HUES64 (cell line): Measurements from ENCODE around the gene GPRIN1. TPM values are rescaled to one million over a fixed set of nuclear protein-coding genes. Genes with fewer than 3 reads are reported as not detected.

Experiments used
- H3K27ac ChIP-seq: 2 replicates; pipeline ENCODE4 v1.7.0; 2013; ENCODE audit warnings: low read depth, low read length, inconsistent platforms
- H3K27me3 ChIP-seq: 2 replicates; pipeline ENCODE4 v1.6.1; 2013; ENCODE audit warnings: mild to moderate bottlenecking, low read length; ENCODE audit not compliant: insufficient read depth
- H3K36me3 ChIP-seq: 2 replicates; pipeline ENCODE4 v1.6.1; 2013; ENCODE audit warnings: mild to moderate bottlenecking, low read length; ENCODE audit not compliant: insufficient read depth
- H3K4me1 ChIP-seq: 2 replicates; pipeline ENCODE4 v1.6.1; 2013; ENCODE audit warnings: mild to moderate bottlenecking, low read length, moderate library complexity; ENCODE audit not compliant: insufficient read depth
- H3K4me3 ChIP-seq: 2 replicates; pipeline ENCODE4 v1.5.1; 2013; ENCODE audit warnings: mild to moderate bottlenecking, low read length, moderate library complexity
- H3K9ac ChIP-seq: 2 replicates; pipeline ENCODE4 v1.6.1; 2013; ENCODE audit warnings: mild to moderate bottlenecking, low read depth, low read length
- H3K9me3 ChIP-seq: 2 replicates; pipeline ENCODE4 v1.6.1; 2013; ENCODE audit warnings: low read depth, low read length; ENCODE audit not compliant: insufficient read depth
- WGBS: fragments of 150-250, 120-280 bp; methylation state at CpG from one replicate; pipeline ENCODE4 v1.1.7; 2013; ENCODE audit warnings: missing lambda C conversion rate; 5-methylcytosine and 5-hydroxymethylcytosine counted together
- polyA plus RNA-seq, 2 experiments: library from polyadenylated mRNA; stranded (reverse); fragments of 50-300 nt; gene quantifications; one replicate each; pipeline ENCODE4 v1.2.3, GENCODE V29; 2013

GPRIN1 gene
- 12.0 TPM for polyA plus RNA-seq (2013, experiment 1 of 2)
- 9.7 TPM for polyA plus RNA-seq (2013, experiment 2 of 2)

DNA sequence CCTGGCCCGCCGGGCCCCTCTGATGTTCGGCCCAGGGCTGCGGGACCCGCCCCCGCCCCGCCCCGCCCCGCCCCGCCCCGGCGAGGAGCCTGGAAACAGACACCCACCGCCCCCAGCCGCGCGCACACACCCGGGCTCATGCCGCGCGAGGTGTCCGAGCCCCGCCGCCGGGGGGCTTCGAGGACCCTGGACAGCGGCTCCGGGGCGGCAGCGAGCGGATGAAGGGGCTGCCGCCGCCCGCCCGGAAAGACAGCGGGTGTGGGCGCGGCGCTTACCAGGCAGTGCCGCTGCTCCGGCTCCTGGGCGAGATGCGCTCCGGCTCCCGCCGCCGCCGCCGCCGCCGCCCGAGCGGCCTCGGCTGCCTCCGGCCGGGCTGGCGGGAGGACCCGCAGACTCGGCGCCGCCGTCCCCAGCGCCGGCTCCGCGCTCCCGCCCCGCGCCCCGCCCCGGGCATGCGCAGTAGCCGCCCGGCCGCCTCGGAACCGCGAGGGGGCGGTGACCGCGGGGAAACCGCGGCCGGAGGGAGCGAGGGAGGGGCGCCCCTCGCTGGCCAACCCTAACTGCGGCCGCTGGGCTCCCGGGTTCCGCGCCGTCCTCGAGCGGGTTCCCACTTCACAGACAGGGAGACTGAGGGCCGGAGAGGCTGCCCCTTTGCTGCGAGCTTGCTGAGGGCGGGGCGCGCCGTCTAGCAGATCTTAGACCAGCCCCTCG is at the start of gene GPRIN1:
Gene GPRIN1 (minus strand): TSS at position 433 of the 711 bp plus-strand sequence. CDS start 10,322 bp downstream, outside the sequence.
- Histone ChIP-seq H3K9ac (peak within 1 kb of the TSS; percentile 86), H3K4me3 (peak within 1 kb of the TSS; percentile 73), H3K9me3 (no peaks in the 10 kb centered on the region), H3K36me3 (no peaks in the 10 kb centered on the region), H3K27me3 (peaks cover 23% of the 10 kb centered on the region), H3K4me1 (peaks cover 9% of the 10 kb centered on the region; the same call in 1 of the 2 replicates), H3K27ac (peak within 1 kb of the TSS; percentile 39; the same call in 1 of the 2 replicates)
- under 1% methylated on average over 99 of the region's 101 CpGs for WGBS

GRCh38 chr5:176659512-176659839 is 49.5 kb upstream of the GPRIN1 start:
- no peaks in the 10 kb centered on the region for H3K9me3 ChIP-seq
- WGBS, result 81% methylated on average over 7 of the region's 7 CpGs

GRCh38 chr5:176658817-176659511 is 49.0 kb upstream of the GPRIN1 start:
- no peak overlapping the region for H3K9ac ChIP-seq
- no peaks in the 10 kb centered on the region for H3K9me3 ChIP-seq
- no peak overlapping the region for H3K4me3 ChIP-seq
- H3K36me3 ChIP-seq, result peaks cover 9% of the 10 kb centered on the region; the same call in 1 of the 2 replicates
- H3K27me3 ChIP-seq, result no peaks in the 10 kb centered on the region
- no peaks in the 10 kb centered on the region for H3K4me1 ChIP-seq
- no peak overlapping the region for H3K27ac ChIP-seq
- WGBS, result 87% methylated on average over 11 of the region's 11 CpGs

More at GRCh38 chr5:176659512-176659839, 49.5 kb upstream of the GPRIN1 start:
- Histone ChIP-seq H3K36me3 (peaks cover 9% of the 10 kb centered on the region; the same call in 1 of the 2 replicates), H3K4me1 (peaks cover 3% of the 10 kb centered on the region; the same call in 1 of the 2 replicates), H3K4me3 (no peak overlapping the region), H3K27ac (no peak overlapping the region), H3K9ac (no peak overlapping the region), H3K27me3 (no peaks in the 10 kb centered on the region)

GRCh38 chr5:176658007-176658599 is 48.1 kb upstream of the GPRIN1 start:
- no peaks in the 10 kb centered on the region for H3K4me1 ChIP-seq
- WGBS, result 66% methylated on average over 14 of the region's 14 CpGs
- no peaks in the 10 kb centered on the region for H3K27me3 ChIP-seq
- H3K9ac ChIP-seq, result no peak overlapping the region
- no peak overlapping the region for H3K27ac ChIP-seq
- H3K36me3 ChIP-seq, result peaks cover 15% of the 10 kb centered on the region
- no peaks in the 10 kb centered on the region for H3K9me3 ChIP-seq
- no peak overlapping the region for H3K4me3 ChIP-seq

- H3K4me3 ChIP-seq, result no peak overlapping the region
- WGBS, result 91% methylated on average over 13 of the region's 13 CpGs
- no peaks in the 10 kb centered on the region for H3K4me1 ChIP-seq
- no peaks in the 10 kb centered on the region for H3K9me3 ChIP-seq
- peaks cover 21% of the 10 kb centered on the region for H3K36me3 ChIP-seq
- no peak overlapping the region for H3K9ac ChIP-seq
- no peaks in the 10 kb centered on the region for H3K27me3 ChIP-seq
- no peak overlapping the region for H3K27ac ChIP-seq
These were observed 46.6 kb upstream of the GPRIN1 start for GRCh38 chr5:176656467-176656990.

GRCh38 chr5:176654856-176655255 is 44.9 kb upstream of the GPRIN1 start:
- Histone ChIP-seq H3K9ac (no peak overlapping the region), H3K9me3 (no peaks in the 10 kb centered on the region), H3K27me3 (no peaks in the 10 kb centered on the region), H3K36me3 (peaks cover 21% of the 10 kb centered on the region), H3K4me3 (no peak overlapping the region), H3K27ac (no peak overlapping the region), H3K4me1 (no peaks in the 10 kb centered on the region)
- WGBS, result 88% methylated on average over 14 of the region's 14 CpGs

DNA sequence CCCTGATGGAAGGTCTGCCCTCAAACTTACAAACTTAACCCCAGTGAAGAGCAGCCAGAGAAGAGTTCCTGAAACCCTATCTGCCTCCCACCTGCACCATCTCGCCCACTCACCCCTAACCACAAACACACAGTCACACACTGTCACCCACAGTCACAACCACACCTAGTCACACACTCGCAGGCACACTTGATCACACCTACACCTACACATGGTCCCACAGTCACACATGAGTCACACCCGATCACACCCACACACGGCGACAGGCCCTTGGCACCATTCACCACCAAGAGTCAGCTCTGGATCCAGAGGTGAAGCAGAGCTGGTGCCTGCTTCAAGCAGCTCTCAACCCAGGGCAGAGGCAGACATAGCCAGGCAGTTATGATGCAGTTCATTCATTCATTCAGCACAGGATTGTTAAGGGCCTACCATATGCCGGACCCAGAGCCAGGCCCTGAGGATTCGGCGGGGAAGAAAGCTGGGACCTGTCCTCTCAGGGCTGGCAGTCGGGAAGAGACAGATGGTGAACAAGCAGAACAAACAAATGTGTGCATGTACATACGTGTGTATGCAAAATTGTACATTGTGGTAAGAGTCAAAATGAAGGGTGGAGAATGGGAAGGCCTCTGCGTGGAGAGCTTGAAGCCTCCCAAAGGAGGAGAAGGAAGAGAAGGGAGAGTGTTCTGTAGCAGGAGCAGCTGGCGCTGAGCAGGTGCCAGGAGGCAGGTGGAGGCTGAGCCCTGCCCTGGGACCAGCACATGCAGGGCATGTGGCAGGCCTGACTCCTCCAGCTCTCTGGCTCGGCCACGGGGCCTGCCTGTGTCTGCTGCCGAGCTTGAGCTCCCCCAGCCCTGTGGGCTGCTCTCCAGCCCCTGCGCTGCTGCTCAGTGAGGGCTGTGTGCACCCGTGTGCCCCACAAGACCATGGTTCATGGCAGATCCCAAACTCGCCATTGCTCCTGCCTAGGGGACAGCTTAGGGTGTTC is 43.7 kb upstream of the GPRIN1 start:
- WGBS, result 93% methylated on average over 18 of the region's 18 CpGs
- peaks cover 21% of the 10 kb centered on the region for H3K36me3 ChIP-seq
- H3K27ac ChIP-seq, result no peak overlapping the region
- no peak overlapping the region for H3K4me3 ChIP-seq
- H3K9me3 ChIP-seq, result no peaks in the 10 kb centered on the region
- H3K4me1 ChIP-seq, result no peaks in the 10 kb centered on the region
- no peak overlapping the region for H3K9ac ChIP-seq
- no peaks in the 10 kb centered on the region for H3K27me3 ChIP-seq

GRCh38 chr5:176652136-176652535 is 42.2 kb upstream of the GPRIN1 start:
- H3K4me1 ChIP-seq, result peaks cover 2% of the 10 kb centered on the region; the same call in 1 of the 2 replicates
- H3K27me3 ChIP-seq, result no peaks in the 10 kb centered on the region
- H3K9ac ChIP-seq, result no peak overlapping the region
- WGBS, result 85% methylated on average over 8 of the region's 8 CpGs
- no peak overlapping the region for H3K27ac ChIP-seq
- no peaks in the 10 kb centered on the region for H3K9me3 ChIP-seq
- H3K36me3 ChIP-seq, result peaks cover 21% of the 10 kb centered on the region
- H3K4me3 ChIP-seq, result no peak overlapping the region

DNA sequence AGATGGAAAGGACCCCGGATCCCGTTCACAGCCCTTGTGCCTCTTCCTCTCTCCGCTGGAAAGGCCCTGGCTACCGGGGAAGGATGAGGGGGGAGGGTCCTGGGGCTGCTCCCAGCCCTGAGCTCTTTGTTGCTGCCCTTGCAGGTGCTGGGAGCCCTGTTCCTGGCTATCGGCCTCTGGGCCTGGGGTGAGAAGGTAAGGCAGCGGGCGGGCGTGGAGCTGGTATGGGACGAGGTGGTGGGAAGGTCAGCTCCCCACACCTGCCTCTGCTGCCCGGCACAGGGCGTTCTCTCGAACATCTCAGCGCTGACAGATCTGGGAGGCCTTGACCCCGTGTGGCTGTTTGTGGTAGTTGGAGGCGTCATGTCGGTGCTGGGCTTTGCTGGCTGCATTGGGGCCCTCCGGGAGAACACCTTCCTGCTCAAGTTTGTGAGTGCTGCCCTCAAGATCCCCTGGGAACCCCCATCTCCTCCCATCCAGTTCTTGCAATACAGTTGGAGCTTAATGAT is 41.6 kb upstream of the GPRIN1 start:
- Histone ChIP-seq H3K4me1 (peaks cover 2% of the 10 kb centered on the region; the same call in 1 of the 2 replicates), H3K27ac (no peak overlapping the region), H3K27me3 (no peaks in the 10 kb centered on the region), H3K4me3 (no peak overlapping the region), H3K9me3 (no peaks in the 10 kb centered on the region), H3K36me3 (peaks cover 15% of the 10 kb centered on the region), H3K9ac (no peak overlapping the region)
- WGBS, result 94% methylated on average over 17 of the region's 17 CpGs

- peaks cover 12% of the 10 kb centered on the region for H3K36me3 ChIP-seq
- no peaks in the 10 kb centered on the region for H3K9me3 ChIP-seq
- H3K9ac ChIP-seq, result no peak overlapping the region
- H3K4me1 ChIP-seq, result peaks cover 2% of the 10 kb centered on the region; the same call in 1 of the 2 replicates
- WGBS, result 79% methylated on average over 8 of the region's 8 CpGs
- H3K4me3 ChIP-seq, result no peak overlapping the region
- no peak overlapping the region for H3K27ac ChIP-seq
- H3K27me3 ChIP-seq, result no peaks in the 10 kb centered on the region
These were observed 40.5 kb upstream of the GPRIN1 start for GRCh38 chr5:176650354-176650884.
